ENCODE measurements around the gene MBNL2. TPM values are rescaled to one million over a fixed set of nuclear protein-coding genes. Genes with fewer than 3 reads are reported as not detected.
A peak's percentile ranks its signal among the peaks of the same experiment; 100 is the strongest.

The MBNL2 gene
- total and polyA plus RNA-seq, 10 of the 15 experiments (the other 5 are each of a cell fraction or from before 2014, with no cell fraction given), result 1.6 to 9.7 (median 6.7) TPM

DNA sequence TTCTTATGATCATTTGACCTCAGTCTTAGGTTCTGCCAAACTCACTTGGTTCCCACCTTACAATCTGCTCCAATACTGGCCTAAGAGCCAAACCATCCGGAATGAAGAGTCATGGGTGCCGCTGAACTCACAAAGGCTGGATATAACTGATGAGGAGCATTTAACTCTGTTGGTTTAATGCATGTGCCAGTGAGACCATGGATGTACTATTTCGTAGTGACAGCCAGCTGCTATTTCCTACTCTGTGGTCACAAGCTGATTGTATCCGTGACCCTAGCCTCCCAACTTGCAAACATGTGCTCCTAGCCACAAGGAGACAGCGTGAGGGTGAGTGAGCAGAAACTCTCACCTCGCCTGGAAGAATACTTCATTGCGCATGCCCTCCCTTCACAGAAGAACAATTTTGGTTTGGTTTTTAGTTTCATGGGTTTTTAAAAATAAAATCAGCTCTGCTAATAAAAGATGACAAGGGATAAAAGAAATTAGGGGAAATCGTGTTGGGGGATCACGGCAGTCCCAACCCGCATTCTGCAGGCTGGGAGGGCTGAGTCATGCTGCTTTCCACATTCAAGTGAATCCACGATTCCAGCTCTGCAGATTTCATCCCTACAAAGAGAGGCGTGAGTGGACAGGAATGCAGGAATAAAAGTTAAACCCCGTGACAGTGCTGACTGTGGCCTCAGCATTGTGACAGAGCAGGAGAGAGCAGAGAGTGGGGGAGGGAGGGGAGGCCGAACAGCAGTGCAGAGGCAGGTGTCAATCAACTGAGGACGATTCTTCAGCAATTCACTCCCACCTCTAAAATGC is 145.1 kb downstream of the MBNL2 start (continued):
- TF ChIP-seq, protein P1, sequence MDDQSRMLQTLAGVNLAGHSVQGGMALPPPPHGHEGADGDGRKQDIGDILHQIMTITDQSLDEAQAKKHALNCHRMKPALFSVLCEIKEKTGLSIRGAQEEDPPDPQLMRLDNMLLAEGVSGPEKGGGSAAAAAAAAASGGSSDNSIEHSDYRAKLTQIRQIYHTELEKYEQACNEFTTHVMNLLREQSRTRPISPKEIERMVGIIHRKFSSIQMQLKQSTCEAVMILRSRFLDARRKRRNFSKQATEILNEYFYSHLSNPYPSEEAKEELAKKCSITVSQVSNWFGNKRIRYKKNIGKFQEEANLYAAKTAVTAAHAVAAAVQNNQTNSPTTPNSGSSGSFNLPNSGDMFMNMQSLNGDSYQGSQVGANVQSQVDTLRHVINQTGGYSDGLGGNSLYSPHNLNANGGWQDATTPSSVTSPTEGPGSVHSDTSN (IDR thresholded peaks at IDR 0.05; ENCODE audit: insufficient replicate concordance, low read depth, low read length), result peak; percentile 36
- TF ChIP-seq, protein P2, sequence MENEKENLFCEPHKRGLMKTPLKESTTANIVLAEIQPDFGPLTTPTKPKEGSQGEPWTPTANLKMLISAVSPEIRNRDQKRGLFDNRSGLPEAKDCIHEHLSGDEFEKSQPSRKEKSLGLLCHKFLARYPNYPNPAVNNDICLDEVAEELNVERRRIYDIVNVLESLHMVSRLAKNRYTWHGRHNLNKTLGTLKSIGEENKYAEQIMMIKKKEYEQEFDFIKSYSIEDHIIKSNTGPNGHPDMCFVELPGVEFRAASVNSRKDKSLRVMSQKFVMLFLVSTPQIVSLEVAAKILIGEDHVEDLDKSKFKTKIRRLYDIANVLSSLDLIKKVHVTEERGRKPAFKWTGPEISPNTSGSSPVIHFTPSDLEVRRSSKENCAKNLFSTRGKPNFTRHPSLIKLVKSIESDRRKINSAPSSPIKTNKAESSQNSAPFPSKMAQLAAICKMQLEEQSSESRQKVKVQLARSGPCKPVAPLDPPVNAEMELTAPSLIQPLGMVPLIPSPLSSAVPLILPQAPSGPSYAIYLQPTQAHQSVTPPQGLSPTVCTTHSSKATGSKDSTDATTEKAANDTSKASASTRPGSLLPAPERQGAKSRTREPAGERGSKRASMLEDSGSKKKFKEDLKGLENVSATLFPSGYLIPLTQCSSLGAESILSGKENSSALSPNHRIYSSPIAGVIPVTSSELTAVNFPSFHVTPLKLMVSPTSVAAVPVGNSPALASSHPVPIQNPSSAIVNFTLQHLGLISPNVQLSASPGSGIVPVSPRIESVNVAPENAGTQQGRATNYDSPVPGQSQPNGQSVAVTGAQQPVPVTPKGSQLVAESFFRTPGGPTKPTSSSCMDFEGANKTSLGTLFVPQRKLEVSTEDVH (IDR thresholded peaks at IDR 0.05; ENCODE audit: low read depth, partially characterized antibody), result no peak
- TF ChIP-seq CREM (IDR thresholded peaks at IDR 0.05; ENCODE audit: low read depth) (no peak), RAD21 (IDR thresholded peaks at IDR 0.05; ENCODE audit: insufficient read depth, low read depth, low read length) (no peak), FOS (IDR thresholded peaks at IDR 0.05; ENCODE audit: borderline replicate concordance, extremely low read depth, insufficient read length) (no peak), BACH1 (IDR thresholded peaks at IDR 0.05; ENCODE audit: borderline replicate concordance) (no peak), CHD2 (IDR thresholded peaks at IDR 0.05; ENCODE audit: borderline replicate concordance, low read depth, low read length) (no peak)
- TF ChIP-seq, protein P3, sequence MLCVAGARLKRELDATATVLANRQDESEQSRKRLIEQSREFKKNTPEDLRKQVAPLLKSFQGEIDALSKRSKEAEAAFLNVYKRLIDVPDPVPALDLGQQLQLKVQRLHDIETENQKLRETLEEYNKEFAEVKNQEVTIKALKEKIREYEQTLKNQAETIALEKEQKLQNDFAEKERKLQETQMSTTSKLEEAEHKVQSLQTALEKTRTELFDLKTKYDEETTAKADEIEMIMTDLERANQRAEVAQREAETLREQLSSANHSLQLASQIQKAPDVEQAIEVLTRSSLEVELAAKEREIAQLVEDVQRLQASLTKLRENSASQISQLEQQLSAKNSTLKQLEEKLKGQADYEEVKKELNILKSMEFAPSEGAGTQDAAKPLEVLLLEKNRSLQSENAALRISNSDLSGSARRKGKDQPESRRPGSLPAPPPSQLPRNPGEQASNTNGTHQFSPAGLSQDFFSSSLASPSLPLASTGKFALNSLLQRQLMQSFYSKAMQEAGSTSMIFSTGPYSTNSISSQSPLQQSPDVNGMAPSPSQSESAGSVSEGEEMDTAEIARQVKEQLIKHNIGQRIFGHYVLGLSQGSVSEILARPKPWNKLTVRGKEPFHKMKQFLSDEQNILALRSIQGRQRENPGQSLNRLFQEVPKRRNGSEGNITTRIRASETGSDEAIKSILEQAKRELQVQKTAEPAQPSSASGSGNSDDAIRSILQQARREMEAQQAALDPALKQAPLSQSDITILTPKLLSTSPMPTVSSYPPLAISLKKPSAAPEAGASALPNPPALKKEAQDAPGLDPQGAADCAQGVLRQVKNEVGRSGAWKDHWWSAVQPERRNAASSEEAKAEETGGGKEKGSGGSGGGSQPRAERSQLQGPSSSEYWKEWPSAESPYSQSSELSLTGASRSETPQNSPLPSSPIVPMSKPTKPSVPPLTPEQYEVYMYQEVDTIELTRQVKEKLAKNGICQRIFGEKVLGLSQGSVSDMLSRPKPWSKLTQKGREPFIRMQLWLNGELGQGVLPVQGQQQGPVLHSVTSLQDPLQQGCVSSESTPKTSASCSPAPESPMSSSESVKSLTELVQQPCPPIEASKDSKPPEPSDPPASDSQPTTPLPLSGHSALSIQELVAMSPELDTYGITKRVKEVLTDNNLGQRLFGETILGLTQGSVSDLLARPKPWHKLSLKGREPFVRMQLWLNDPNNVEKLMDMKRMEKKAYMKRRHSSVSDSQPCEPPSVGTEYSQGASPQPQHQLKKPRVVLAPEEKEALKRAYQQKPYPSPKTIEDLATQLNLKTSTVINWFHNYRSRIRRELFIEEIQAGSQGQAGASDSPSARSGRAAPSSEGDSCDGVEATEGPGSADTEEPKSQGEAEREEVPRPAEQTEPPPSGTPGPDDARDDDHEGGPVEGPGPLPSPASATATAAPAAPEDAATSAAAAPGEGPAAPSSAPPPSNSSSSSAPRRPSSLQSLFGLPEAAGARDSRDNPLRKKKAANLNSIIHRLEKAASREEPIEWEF (IDR thresholded peaks at IDR 0.05; ENCODE audit: insufficient replicate concordance, low read depth, low read length), result no peak

Data from GM12878 (cell line).